HepG2 (cell line): ENCODE measurements around the gene PEX3. TPM values are rescaled to one million over a fixed set of nuclear protein-coding genes. Genes with fewer than 3 reads are reported as not detected.

ENCODE experiments used
- FIP1L1 ChIP-seq: fragments of 200-400 bp; formaldehyde crosslinking; IDR thresholded peaks from 2 replicates; pipeline ENCODE4 v1.6.1; 2018; ENCODE audit warnings: low read depth, mild to moderate bottlenecking, low read length, moderate library complexity, borderline replicate concordance; ENCODE audit not compliant: insufficient read depth
- HMG20A ChIP-seq: IDR thresholded peaks from 2 replicates; pipeline ENCODE4 v1.6.1; 2016; ENCODE audit warnings: borderline replicate concordance
- KDM4B ChIP-seq: sonication (generic); formaldehyde crosslinking; IDR thresholded peaks from 2 replicates; pipeline ENCODE4 v1.4.0; 2020; ENCODE audit warnings: missing genetic modification reagents
- NR2F1 ChIP-seq, 2 experiments: fragments of 450-650 bp in 1 of 2; formaldehyde crosslinking in 1 of 2; IDR thresholded peaks; 2 replicates each; pipeline versions ENCODE4 v1.5.0 to v1.6.1; 2016 to 2020; ENCODE audit warnings: mild to moderate bottlenecking in 1 of 2, missing compliant biosample characterization in 1 of 2, missing genetic modification reagents in 1 of 2, moderate library complexity in 1 of 2
- PBX3 ChIP-seq: sonication (generic); formaldehyde crosslinking; IDR thresholded peaks from 2 replicates; pipeline ENCODE4 v1.8.1; 2023; ENCODE audit warnings: missing genetic modification reagents, inconsistent platforms, borderline replicate concordance
- RERE ChIP-seq: IDR thresholded peaks from 2 replicates; pipeline ENCODE4 v1.6.1; 2016; ENCODE audit warnings: low read depth, missing genetic modification reagents, missing compliant biosample characterization
- SNAI1 ChIP-seq: sonication (generic); formaldehyde crosslinking; IDR thresholded peaks from 2 replicates; pipeline ENCODE4 v1.5.0; 2020; ENCODE audit warnings: mild to moderate bottlenecking, missing genetic modification reagents, borderline replicate concordance
- SPEN ChIP-seq: sonication (generic); formaldehyde crosslinking; IDR thresholded peaks from 2 replicates; pipeline ENCODE4 v1.5.1; 2020; ENCODE audit warnings: low read depth, mild to moderate bottlenecking, missing genetic modification reagents
- USF2 ChIP-seq, 2 experiments: sonication (generic) in 1 of 2; formaldehyde crosslinking in 1 of 2; IDR thresholded peaks; 2 replicates each; pipeline versions ENCODE4 v1.5.1 to v1.6.1; 2011 to 2020; ENCODE audit warnings: borderline replicate concordance in 1 of 2, low read depth in 1 of 2, low read length in 1 of 2, mild to moderate bottlenecking in 1 of 2, missing genetic modification reagents in 1 of 2, moderate library complexity in 1 of 2
- ZFP91 ChIP-seq: sonication (generic); formaldehyde crosslinking; IDR thresholded peaks from 2 replicates; pipeline ENCODE4 v1.9.0; 2022; ENCODE audit warnings: missing genetic modification reagents, mild to moderate bottlenecking, borderline replicate concordance
- ZFY ChIP-seq: sonication (generic); formaldehyde crosslinking; IDR thresholded peaks from 2 replicates; pipeline ENCODE4 v1.4.0; 2020; ENCODE audit warnings: missing genetic modification reagents
- ZNF121 ChIP-seq: sonication (generic); formaldehyde crosslinking; IDR thresholded peaks from 2 replicates; pipeline ENCODE4 v1.5.0; 2020; ENCODE audit warnings: mild to moderate bottlenecking, missing genetic modification reagents
- ZNF260 ChIP-seq: sonication (generic); formaldehyde crosslinking; IDR thresholded peaks from 2 replicates; pipeline ENCODE4 v1.4.0; 2020; ENCODE audit warnings: missing genetic modification reagents, low read depth, mild to moderate bottlenecking, borderline replicate concordance
- ZNF331 ChIP-seq: sonication (generic); formaldehyde crosslinking; IDR thresholded peaks from 2 replicates; pipeline ENCODE4 v1.4.0; 2020; ENCODE audit warnings: missing genetic modification reagents
- ZNF772 ChIP-seq: sonication (generic); formaldehyde crosslinking; IDR thresholded peaks from 2 replicates; pipeline ENCODE4 v1.5.0; 2020; ENCODE audit warnings: mild to moderate bottlenecking, missing genetic modification reagents
- polyA plus RNA-seq, 8 experiments: library from polyadenylated mRNA; depleted of rRNA in 3 of 8; stranded (reverse) in 7 of 8; unstranded in 1 of 8; fragments of >200 nt; fragmentation: Illumina TruSeq in 4 of 8; extraction: Trizol in 4 of 8; gene quantifications; 2 replicates each; pipeline versions ENCODE4 v1.2.1 to v1.2.3, GENCODE V29; 2011 to 2016; ENCODE audit warnings: low read depth in 4 of 8, missing spikeins in 1 of 8, mixed read lengths in 1 of 8; ENCODE audit not compliant: insufficient read depth in 1 of 8
- total RNA-seq, 5 experiments: library from RNA; depleted of rRNA; stranded (reverse); fragments of >200 nt; fragmentation: Illumina TruSeq; extraction: Trizol; gene quantifications; 2 replicates each; pipeline ENCODE4 v1.2.3, GENCODE V29; 2016; ENCODE audit warnings: low read depth in 1 of 5

Gene PEX3
- total and polyA plus RNA-seq, 2 of the 13 experiments (the other 11 are each of a cell fraction or from before 2014, with no cell fraction given) = 30.9 to 40.8 TPM

GRCh38 chr6:143536866-143537691 lies 86.5 kb downstream of the PEX3 start (continued):
- TF ChIP-seq PBX3 (CRISPR knock-in tag) = no peak
- TF ChIP-seq ZNF772 (CRISPR knock-in tag) = 0 out of 2 replicates have a peak, but pooled peaks have one; percentile 54
- no peak for TF ChIP-seq ZNF121
- TF ChIP-seq SPEN (CRISPR knock-in tag) = peak; percentile 47; the same call in 1 of the 2 replicates
- no peak for TF ChIP-seq SNAI1
- TF ChIP-seq ZFY (CRISPR knock-in tag) = peak; percentile 35; the same call in 1 of the 2 replicates
- no peak for TF ChIP-seq ZNF260 (CRISPR knock-in tag)
- TF ChIP-seq ZFP91 (CRISPR knock-in tag) = peak; percentile 42; the same call in 1 of the 2 replicates
- no peak for TF ChIP-seq FIP1L1
- no peak for TF ChIP-seq RERE (CRISPR knock-in tag)
- peak; percentile 37; the same call in 1 of the 2 replicates for TF ChIP-seq KDM4B (CRISPR knock-in tag)
- peak; percentile 46; the same call in 1 of the 2 replicates for TF ChIP-seq ZNF331 (CRISPR knock-in tag)
- TF ChIP-seq HMG20A (CRISPR knock-in tag) = no peak
- TF ChIP-seq NR2F1 (CRISPR knock-in tag; IDR thresholded peaks at IDR 0.05) = no peak
- no peak for TF ChIP-seq USF2 (IDR thresholded peaks at IDR 0.05; ENCODE audit: low read depth, low read length)
- TF ChIP-seq USF2 (CRISPR knock-in tag; IDR thresholded peaks at IDR 0.05; ENCODE audit: borderline replicate concordance) = no peak
